ENCODE data around the gene SEMA3A.

SEMA3A gene

DNA sequence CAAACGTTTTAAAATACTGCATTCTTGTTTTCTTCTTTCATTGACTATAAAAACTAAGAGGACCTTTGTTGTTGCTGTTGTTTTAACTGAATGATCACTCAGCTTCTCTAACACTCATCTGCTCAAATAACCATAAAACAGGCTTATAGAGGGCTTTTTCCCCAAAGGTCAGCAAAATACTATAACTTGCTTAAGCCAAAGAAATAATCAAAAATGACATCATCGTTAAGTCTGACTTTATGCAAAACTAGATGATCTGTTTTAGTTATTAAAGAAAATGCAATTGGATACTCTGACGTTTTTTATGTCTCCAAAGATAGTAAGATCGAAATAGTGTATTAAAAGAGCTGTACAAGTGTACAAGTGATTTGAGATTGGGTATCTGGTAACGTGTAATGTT lies 152.9 kb downstream of the SEMA3A start:
- Histone ChIP-seq H3K79me2 (ENCODE audit: insufficient read depth, low read length) (no peaks in the 10 kb centered on the region), H4K20me1 (ENCODE audit: low read depth, low read length) (no peaks in the 10 kb centered on the region), H2AFZ (ENCODE audit: low read depth, low read length, severe bottlenecking) (no peak overlapping the region), H3K36me3 (ENCODE audit: low read length) (no peaks in the 10 kb centered on the region), H3F3A (ENCODE audit: insufficient read depth) (no peaks in the 10 kb centered on the region), H3K4me3 (ENCODE audit: insufficient read depth, low read length, poor library complexity, severe bottlenecking) (no peak overlapping the region), H3K9me3 (ENCODE audit: insufficient read depth, low read length) (no peaks in the 10 kb centered on the region), H3K4me2 (ENCODE audit: low read depth, low read length, poor library complexity, severe bottlenecking) (no peak overlapping the region), H3K27ac (ENCODE audit: low read depth, low read length) (no peak overlapping the region), H3K9ac (ENCODE audit: low read length) (no peak overlapping the region), H3K27me3 (ENCODE audit: low read length) (no peaks in the 10 kb centered on the region), H3K9me2 (replicated peaks; ENCODE audit: insufficient read depth, low read length) (no peaks in the 10 kb centered on the region)
- TF ChIP-seq, protein P1, sequence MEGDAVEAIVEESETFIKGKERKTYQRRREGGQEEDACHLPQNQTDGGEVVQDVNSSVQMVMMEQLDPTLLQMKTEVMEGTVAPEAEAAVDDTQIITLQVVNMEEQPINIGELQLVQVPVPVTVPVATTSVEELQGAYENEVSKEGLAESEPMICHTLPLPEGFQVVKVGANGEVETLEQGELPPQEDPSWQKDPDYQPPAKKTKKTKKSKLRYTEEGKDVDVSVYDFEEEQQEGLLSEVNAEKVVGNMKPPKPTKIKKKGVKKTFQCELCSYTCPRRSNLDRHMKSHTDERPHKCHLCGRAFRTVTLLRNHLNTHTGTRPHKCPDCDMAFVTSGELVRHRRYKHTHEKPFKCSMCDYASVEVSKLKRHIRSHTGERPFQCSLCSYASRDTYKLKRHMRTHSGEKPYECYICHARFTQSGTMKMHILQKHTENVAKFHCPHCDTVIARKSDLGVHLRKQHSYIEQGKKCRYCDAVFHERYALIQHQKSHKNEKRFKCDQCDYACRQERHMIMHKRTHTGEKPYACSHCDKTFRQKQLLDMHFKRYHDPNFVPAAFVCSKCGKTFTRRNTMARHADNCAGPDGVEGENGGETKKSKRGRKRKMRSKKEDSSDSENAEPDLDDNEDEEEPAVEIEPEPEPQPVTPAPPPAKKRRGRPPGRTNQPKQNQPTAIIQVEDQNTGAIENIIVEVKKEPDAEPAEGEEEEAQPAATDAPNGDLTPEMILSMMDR (IDR thresholded peaks at IDR 0.05; ENCODE audit: insufficient read depth, low read length, poor library complexity, severe bottlenecking) = no peak
- TF ChIP-seq EZH2phosphoT487 (conservative IDR thresholded peaks at IDR 0.05; ENCODE audit: low read length) = no peak

DNA sequence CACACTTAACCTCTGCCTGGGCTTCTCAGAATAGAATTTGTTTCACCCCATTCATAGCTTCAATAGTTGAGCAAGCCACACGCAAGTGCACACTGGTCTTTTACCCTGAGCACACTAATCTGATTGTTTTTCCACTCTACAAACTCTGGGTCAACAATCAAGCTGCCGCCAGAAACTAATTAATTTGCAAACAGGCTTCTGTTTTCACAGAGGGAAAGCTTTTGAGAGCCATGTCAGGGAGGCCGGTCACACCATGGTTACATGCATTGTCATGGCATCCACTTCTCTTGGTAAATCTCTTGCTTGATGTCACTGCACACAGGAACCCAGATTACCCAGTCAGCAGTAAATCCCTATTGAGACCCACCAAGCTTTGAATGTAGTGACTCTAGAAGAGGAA lies 154.2 kb downstream of the SEMA3A start:
- H3K27ac ChIP-seq (ENCODE audit: low read depth, low read length) = no peak overlapping the region

DNA sequence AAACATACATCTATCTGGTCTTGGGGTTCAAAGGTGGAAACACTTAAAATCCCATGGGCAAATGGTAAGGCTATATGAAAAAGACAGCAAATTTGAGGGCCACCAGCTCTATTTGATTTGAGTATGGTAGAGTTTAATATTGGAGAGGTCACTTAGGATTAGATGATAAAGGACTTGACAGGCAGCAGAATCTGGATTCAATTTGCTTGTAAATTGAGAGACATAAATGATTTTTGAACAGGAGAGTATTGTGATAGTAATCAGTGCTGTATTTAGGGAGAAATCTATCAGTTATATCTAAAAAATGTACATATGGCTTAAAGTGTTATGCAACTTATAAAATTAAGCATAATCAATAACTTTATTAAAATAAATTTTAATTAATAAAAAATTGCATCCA lies 155.2 kb downstream of the SEMA3A start:
- no peak for TF ChIP-seq EZH2phosphoT487 (conservative IDR thresholded peaks at IDR 0.05; ENCODE audit: low read length)
- TF ChIP-seq, protein P1 (IDR thresholded peaks at IDR 0.05; ENCODE audit: insufficient read depth, low read length, poor library complexity, severe bottlenecking) = no peak
- Histone ChIP-seq H3F3A (ENCODE audit: insufficient read depth) (no peaks in the 10 kb centered on the region), H2AFZ (ENCODE audit: low read depth, low read length, severe bottlenecking) (no peak overlapping the region), H3K27me3 (ENCODE audit: low read length) (no peaks in the 10 kb centered on the region), H3K79me2 (ENCODE audit: insufficient read depth, low read length) (no peaks in the 10 kb centered on the region), H3K9ac (ENCODE audit: low read length) (no peak overlapping the region), H3K4me2 (ENCODE audit: low read depth, low read length, poor library complexity, severe bottlenecking) (no peak overlapping the region), H3K9me3 (ENCODE audit: insufficient read depth, low read length) (no peaks in the 10 kb centered on the region), H4K20me1 (ENCODE audit: low read depth, low read length) (no peaks in the 10 kb centered on the region), H3K27ac (ENCODE audit: low read depth, low read length) (no peak overlapping the region), H3K4me3 (ENCODE audit: insufficient read depth, low read length, poor library complexity, severe bottlenecking) (no peak overlapping the region), H3K36me3 (ENCODE audit: low read length) (no peaks in the 10 kb centered on the region), H3K9me2 (replicated peaks; ENCODE audit: insufficient read depth, low read length) (no peaks in the 10 kb centered on the region)

More for the DNA sequence above, 154.2 kb downstream of the SEMA3A start:
- Histone ChIP-seq H3K4me3 (ENCODE audit: insufficient read depth, low read length, poor library complexity, severe bottlenecking) (no peak overlapping the region), H3K9me3 (ENCODE audit: insufficient read depth, low read length) (no peaks in the 10 kb centered on the region), H3K9me2 (replicated peaks; ENCODE audit: insufficient read depth, low read length) (no peaks in the 10 kb centered on the region), H3K79me2 (ENCODE audit: insufficient read depth, low read length) (no peaks in the 10 kb centered on the region), H3K4me2 (ENCODE audit: low read depth, low read length, poor library complexity, severe bottlenecking) (no peak overlapping the region), H3K9ac (ENCODE audit: low read length) (no peak overlapping the region), H3K27me3 (ENCODE audit: low read length) (no peaks in the 10 kb centered on the region), H2AFZ (ENCODE audit: low read depth, low read length, severe bottlenecking) (no peak overlapping the region), H3F3A (ENCODE audit: insufficient read depth) (no peaks in the 10 kb centered on the region), H4K20me1 (ENCODE audit: low read depth, low read length) (no peaks in the 10 kb centered on the region), H3K36me3 (ENCODE audit: low read length) (no peaks in the 10 kb centered on the region)
- no peak for TF ChIP-seq EZH2phosphoT487 (conservative IDR thresholded peaks at IDR 0.05; ENCODE audit: low read length)
- TF ChIP-seq, protein P1 (IDR thresholded peaks at IDR 0.05; ENCODE audit: insufficient read depth, low read length, poor library complexity, severe bottlenecking) = no peak

Data from SU-DHL-6 (cell line).